OCI-LY1 (cell line): ENCODE data around the gene PSMA7.

Experiments
- CTCF ChIP-seq: fragments of 200-600 bp; sonication (generic), shearing (Covaris generic); IDR thresholded peaks from 2 replicates; pipeline ENCODE4 v1.5.1; 2017; ENCODE audit warnings: mild to moderate bottlenecking, antibody characterized with exemption, low read length, moderate library complexity, mixed read lengths
- EZH2 ChIP-seq: fragments of 200-600 bp; sonication (generic), shearing (Covaris generic); IDR thresholded peaks from 2 replicates; pipeline ENCODE4 v1.8.0; 2017; ENCODE audit warnings: borderline replicate concordance, mixed run types, mild to moderate bottlenecking, antibody characterized with exemption, low read length, moderate library complexity, mixed read lengths

- TF ChIP-seq CTCF (no peak), EZH2 (no peak)
Measured at GRCh38 chr20:62161347-62161746, 18.2 kb upstream of the PSMA7 start.
